Embryonic facial prominence (tissue), 1 donor: Measurements from ENCODE around the gene GAGE12J.
"Not testable (repeated sequence)": the region's sequence is repeated elsewhere in the genome, so short reads cannot be mapped to it uniquely, and the experiment has no call there.

Source experiments
- DNase-seq: peaks from one replicate; pipeline ENCODE4 v3.0.0-alpha.2; 2016; ENCODE audit errors: extremely low spot score

GAGE12J gene, protein sequence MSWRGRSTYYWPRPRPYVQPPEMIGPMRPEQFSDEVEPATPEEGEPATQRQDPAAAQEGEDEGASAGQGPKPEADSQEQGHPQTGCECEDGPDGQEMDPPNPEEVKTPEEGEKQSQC

DNA sequence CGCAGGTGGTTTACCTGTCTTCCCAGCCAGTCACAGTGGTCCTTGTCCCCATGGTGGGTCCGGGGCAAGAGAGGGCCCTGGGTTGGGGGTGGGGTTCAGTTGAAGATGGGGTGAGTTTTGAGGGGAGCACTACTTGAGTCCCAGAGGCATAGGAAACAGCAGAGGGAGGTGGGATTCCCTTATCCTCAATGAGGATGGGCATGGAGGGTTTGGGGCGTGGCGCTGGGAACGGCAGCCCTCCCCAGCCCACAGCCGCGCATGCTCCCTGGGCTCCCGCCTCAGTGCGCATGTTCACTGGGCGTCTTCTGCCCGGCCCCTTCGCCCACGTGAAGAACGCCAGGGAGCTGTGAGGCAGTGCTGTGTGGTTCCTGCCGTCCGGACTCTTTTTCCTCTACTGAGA, at the start of gene GAGE12J:
Gene GAGE12J, plus strand, starts transcription at position 301 of the 400 bp plus-strand sequence. CDS start 1,157 bp downstream, outside the sequence.
- not testable (repeated sequence) for DNase-seq

DNA sequence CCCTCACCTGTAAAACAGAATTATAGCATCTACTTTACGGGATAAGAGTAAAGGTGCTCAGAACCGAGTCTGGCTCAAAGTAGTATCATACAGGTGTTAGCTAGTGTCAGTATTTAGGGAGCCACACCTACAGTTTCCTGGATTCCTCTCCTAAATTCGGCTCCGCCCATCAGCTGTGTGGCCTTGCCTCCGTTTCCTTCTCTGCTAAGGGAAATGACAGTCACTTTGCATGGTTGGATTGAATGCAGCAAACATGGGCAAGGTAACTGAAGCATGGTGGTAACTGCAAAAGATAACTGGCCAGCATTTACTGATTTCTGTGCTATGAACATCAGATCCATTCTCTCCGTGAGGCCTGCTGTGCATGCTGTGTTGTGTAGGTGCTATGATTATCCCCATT, 49.4 kb upstream of the GAGE12J start:
- no peak for DNase-seq

DNA sequence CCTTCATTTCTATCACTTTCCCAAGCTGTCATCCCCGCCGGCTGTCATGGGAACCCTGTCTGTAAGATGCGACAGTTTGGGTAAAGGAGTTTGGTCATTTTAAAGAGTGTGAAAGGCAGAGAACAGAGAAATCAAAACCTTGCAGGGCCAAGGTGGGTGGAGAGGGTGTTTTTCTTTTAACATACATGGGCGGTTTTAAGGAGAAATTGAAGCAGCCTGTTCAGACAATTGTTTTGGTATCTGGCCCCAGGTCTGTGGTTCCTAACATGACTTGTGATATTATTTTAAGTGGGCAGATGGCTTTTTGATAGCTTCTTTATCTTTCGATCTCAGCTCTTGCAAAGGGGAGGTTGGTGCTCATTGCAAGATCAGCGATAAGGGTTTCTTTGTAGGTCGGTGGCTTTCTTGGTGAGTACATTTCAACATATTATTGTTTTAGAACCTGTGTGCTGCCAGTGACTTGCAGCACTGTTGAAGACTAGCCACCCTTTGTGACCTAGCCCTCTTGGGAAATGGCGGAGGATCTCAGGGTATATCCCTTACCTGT, 48.6 kb upstream of the GAGE12J start:
- DNase-seq, result no peak

DNA sequence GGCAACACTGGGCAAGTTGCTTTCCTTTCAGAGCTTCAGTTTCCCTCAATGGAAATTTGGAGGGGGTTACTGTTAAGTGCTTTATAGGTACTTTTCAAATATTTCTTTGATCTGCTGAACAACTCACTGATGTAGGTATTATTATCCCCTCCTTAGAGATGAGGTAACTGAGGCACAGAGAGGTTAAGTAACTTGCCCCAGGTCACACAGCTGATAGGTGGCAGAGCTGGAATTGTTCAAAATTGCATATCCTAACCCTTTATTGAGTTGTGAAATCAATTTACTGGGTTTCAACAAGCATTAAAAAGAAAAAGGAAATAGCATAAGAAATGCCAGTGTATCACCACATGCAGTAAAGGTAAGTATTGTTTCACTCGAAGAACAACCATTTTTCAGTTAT, 45.6 kb upstream of the GAGE12J start:
- DNase-seq, result no peak

DNA sequence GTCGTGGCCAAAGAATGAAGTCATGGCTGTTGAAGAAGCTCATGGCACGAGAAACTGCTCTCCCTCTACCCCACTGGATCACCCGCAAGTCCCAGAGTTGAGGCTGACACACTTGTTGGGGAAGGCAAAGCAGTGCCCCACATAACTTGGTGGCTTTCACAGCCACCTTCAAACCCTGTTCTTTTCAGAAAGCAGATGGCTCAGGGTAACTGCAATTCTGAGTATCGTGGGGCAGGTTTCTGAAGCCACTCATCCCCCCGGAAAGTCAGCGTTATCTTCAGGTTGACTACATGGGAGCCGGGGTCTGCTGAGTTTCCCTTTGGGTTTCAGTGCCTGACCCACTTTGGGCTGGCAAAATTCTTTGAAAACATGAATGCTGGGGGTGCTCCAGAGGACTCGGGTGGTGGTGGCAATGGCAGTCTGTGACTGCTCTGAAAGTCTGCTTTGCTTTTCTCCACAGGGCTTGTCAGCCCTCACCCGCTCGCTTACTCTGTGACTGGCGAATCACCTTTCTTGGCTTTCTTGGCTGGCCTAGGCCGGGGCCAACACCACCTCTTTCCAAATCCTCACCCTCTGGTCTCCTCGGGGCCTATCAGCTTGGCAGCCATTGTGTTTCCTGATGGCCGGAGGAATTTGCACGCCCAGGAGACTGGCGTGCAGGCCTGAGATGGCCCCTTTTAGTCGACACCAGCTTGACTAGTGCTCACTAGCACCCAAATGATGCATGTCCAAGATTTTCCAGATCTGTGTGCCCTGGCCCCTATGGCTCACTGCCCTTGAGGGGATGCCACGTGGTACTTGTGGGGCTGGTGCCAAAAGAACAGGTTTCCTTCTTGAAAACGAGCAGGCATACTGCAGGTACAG, 44.9 kb upstream of the GAGE12J start:
- DNase-seq, result no peak

DNA sequence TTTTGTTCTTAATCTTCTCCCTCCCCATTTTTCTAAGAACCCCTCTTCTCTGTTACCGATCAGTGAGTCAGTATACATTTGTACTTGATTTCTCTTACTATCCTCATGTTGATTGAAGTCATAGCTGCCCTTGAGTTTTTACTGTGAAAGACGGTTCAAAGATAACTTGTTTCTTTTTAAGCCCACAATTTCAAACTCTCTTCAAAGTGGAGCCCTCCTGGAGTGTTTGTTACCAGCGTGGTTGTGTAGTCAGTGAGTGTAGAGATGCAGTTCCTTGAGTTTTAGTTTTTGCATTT, 44.4 kb upstream of the GAGE12J start:
- DNase-seq, result no peak

DNA sequence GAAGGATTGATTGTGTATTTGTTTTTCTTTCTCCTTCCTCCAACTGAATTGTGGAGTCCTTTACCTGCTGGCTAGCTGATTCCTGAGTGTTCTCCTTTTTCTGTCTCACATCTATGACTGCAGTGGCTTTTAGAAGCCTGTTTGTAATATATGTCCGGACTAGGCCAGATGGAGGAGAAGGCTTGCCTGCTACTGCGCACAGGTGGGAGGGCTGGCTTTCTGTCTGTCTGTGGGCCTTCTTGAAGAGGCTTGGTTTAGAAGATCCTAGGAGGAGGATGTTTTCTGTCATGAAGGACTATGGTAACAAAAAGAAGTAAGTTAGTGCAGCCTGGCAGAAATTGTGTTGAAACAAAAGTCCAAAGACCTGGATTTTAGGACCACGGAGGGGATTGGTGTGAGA, 43.8 kb upstream of the GAGE12J start:
- no peak for DNase-seq

DNA sequence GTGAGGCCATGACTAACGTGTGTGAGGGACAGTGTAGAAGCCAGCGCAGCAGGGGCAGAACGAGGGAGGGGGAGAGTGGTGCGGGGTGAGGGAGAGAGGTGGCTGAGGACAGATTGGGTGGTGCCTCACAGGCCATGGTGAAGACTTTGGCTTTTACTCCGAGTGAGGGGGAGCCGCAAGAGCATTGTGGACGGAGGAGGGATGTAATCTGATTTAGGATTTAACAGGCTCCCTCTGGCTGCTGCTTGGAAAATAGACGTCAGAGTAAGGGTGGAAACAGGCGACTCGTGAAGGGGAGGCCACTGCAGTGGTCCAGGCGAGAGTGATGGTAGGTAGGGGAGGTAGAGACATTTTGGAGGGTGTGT, 39.2 kb upstream of the GAGE12J start:
- DNase-seq, result no peak

DNA sequence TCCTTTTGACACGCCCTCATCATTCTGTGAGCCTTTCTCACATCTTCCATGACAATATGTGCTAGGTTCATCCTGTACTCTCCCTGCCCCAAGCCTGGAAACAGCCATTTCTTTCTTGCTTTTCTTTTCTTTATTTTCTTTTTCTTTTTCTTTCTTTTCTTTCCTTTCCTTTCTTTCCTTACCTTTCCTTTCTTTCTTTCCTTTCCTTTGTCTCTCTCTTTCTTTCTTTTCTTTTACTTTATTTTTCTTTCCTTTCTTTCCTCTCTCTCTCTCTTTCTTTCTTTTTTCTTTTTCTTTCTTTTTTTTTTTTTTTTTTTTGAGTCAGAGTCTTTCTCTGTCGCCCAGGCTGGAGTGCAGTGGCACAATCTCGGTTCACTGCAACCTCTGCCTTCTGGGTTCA, 37.6 kb upstream of the GAGE12J start:
- no peak for DNase-seq

DNA sequence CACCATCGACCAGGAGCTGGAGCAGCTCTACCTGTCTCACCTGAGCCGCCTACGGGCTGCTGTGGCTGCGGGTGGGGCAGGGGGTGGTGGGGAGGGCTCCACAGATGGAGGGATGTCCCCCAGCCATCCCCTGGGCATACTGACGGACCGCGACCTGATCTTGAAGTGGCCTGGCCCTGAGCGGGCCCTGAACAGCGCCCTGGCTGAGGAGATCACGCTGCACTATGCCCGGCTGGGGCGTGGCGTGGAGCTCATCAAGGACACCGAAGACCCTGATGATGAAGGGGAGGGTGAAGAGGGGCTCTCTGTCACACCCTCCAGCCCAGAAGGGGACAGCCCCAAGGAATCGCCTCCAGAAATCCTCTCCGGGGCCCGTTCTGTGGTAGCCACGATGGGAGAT, 35.7 kb upstream of the GAGE12J start:
- no peak for DNase-seq

DNA sequence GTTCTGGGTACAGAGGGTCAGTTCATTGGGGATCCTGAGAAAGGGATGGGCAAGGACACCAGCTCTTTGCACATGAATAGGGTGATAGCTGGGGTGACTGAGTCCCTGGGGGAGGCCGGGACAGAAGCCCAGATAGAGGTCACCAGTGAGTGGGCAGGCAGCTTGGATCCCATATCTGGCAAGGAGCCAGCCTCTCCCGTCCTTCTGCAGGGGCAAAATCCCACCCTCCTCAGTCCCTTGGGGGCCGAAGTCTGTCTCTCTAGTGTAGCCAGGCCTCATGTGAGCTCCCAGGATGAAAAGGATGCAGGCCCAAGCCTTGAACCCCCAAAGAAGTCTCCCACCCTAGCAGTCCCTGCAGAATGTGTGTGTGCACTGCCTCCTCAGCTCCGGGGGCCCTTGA, 35.3 kb upstream of the GAGE12J start:
- DNase-seq, result no peak

DNA sequence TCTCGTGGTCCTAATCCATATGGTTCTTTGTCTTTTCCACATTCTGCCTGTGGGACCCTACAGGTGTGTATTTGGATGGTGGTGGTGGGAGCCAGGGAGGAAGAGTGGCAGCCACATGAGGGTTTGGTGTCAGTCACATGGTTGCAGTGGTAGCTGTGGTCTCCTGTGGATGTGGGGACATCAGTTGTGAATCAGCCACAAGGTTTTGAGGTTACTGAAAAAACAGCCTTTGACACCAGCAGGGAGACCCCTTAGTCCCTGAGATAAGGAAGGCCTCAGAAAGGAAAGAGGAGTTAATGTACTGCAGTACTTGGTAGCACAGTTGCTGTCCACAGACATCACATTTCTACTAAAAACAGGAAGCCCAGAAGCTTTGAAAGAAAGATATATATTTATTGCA, 34.2 kb upstream of the GAGE12J start:
- DNase-seq, result no peak

DNA sequence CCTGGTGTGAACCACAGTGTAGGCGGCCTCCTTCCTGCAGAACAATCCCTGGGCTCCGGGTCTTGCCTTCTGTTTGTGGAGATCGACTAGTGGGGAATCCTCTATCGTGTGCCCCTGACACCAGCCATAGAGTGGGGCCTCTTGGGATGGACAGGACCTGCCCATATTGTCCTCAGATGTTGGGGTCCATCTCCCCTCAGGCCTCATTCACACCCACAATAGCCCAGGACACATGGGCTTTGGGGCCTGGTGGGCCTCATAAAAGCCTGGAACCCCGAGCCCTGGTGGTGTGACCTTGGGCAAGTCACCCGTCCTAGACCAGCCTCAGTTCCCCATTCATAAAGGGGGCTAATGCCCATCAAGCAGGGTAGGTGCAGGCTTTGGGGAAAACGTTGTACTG, 31.6 kb upstream of the GAGE12J start:
- DNase-seq, result no peak

DNA sequence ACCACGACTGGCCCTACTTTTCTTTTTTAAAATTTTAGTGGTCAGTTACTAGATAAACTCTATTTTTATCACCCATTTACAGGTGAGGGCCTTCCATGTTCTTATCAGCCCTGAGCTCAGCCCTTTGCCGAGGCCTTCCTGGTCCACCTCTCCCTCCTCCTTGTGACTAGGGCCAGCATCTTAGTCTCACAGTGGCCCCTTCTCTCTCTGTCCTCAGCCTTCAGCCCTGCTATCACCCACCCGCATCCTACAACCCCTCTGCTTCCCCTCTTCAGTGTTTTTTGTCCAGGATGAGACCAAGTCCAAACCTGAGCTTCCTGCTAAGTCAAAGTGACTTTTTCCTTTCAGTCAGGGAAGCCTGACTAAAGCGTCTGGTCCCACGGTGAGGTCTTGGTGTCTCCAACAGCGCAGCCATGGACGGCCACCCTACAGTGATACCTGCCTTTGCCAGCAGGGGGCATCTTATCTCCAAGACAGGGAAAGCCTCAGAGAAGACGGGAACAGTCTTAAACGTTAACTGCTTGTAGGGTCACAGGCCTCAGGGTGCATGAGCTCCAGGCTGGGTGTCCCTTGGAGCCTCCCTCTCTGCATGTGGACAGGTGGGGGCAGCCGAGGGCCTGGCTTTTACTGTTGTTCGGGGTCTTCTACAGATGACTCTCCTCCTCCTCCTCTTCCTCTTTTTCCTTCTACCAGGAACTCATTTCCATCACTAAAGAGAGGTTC, 30.1 kb upstream of the GAGE12J start:
- no peak for DNase-seq

DNA sequence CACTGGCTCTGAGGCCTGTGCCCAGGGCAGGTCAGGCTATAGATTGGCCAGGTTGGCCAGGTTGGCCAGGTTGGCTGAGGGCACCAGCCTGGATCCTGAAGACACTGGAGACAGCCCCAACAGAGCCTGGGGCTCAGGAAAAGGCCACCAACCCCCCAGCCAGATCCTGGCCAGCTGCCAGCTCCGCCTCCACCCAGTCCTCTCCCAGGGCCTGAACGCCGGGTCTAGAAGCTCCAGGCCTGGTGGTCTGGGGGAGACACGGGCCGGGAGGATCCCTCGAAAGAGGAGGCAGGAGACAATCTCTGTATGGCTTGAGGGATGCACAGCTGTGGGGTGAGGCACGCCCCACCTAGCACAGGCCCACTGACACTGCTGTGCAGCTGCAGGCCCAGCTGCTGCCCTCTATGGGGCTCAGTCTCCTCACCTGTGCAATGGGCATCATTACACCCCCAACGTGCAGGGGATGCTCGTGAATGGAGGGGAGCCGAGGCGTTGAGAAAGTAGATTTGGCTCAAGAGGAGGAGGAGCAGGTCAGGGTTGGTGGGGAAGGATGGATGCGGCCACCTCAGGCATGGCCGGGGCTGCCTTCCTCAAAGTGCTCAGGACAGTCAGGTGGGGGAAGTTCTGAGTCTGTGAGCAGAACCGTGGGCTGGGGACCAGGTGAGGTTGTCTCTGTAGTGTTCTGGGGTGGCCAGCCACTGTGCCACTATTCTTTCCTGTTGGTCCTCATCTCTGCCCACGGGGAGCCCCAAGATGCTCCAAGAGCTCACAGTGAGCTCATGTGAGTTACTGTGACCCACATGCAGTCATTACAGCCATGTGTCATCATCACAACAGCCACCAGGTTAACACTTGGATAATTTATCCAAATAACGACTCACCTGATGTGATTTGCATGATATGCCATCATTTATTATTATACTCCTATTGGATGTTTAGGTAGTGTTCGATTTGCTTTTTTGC, 29.2 kb upstream of the GAGE12J start:
- DNase-seq, result no peak

DNA sequence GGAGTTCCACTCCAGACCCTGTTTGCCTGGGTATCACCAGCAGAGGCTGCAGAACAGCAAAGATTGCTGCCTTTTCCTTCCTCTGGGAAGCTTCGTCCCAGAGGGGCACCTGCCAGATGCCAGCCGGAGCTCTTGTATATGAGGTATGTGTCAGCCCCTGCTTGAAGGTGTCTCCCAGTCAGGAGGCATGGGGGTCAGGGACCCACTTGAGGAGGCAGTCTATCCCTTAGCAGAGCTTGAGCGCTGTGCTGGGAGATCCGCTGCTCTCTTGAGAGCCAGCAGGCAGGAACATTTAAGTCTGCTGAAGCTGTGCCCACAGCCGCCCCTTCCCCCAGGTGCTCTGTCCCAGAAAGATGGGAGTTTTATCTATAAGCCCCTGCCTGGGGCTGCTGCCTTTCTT, 22.5 kb upstream of the GAGE12J start:
- not testable (repeated sequence) for DNase-seq

DNA sequence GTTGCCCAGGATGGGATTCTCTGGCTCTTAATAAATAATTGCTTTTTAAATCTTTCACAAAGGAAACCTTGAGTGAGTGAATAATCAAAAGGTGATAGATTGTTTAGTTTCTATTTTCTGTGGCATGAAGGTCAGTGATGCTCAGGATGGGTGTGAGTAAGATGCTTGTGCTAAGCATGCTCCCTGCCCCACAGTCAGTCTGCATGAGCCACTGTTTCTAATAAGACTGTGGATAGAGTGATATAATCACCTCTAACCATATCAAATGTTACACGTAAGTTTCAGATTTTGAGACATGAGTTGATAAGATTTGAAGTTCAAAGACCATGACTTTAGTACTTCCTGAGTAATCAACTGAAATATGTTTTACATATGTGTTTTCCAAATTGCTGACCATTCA, 21.1 kb upstream of the GAGE12J start:
- no peak for DNase-seq

DNA sequence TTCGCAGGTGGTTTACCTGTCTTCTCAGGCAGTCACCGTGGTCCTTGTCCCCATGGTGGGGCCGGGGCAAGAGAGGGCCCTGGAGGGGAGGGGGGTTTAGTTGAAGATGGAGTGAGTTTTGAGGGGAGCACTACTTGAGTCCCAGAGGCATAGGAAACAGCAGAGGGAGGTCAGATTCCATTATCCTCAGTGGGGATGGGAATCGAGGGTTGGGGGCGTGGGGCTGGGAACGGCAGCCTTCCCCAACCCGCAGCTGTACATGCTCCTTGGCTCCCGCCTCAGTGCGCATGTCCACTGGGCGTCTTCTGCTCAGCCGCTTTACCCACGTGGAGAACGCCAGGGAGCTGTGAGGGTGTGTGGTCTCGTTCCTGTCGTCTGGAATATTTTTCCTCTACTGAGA, 18.5 kb upstream of the GAGE12J start, which contains the start of gene GAGE10:
Gene GAGE10, plus strand, starts transcription at position 301 of the 400 bp plus-strand sequence. CDS start 1,214 bp downstream, outside the sequence.
- DNase-seq, result no peak

DNA sequence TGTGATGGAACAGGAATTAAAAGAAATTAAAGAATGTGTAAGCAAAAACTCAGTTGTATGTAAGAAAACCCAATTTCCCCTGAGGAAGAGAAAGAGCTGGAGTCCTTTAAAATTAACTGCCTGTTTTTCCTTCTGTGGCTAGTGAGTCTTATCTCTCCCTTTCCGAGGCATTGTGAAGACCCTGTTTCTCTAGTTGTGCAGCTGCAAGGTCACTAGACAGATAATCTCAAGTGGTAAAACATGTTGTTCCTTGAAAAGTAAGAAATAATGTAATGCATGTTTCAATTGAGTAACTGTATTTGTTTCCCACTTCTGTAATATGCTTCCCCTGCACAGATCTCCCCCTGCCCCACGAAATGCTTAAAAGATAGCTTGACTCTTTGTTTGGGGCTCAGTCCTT, 14.1 kb upstream of the GAGE12J start:
- DNase-seq, result not testable (repeated sequence)

DNA sequence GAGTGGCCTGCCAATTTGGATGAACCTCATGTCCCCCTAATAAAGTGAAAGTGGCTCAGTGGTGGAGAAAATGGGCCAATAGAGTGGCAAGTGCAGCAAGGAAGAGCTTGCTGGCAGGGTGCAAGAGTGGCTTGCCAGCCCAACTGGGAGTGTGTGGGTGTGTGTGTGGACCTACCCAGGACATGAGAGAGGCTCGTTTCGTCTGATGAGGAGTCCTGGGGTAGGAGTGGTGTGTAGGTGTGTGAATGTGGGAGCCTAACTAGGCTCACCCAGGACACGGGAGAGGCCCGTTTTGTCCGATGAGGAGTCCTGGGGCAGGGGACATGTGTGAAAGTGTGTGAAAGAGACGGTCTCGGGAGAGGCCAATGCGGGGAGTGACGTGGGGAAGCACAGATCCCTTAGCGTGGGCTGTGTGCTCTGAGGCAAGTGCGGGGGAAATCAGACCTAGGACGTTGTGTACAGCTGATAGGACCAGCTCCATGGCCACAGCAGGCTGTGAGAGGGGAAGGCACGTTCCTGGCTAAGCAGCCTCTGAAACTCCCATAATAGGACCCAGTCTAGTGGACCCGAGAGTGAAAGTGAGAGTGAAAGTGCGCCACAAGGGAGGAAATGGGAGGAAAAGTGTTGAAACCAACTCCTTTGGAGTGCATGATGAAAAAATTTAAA, 13.1 kb upstream of the GAGE12J start:
- DNase-seq, result no peak

DNA sequence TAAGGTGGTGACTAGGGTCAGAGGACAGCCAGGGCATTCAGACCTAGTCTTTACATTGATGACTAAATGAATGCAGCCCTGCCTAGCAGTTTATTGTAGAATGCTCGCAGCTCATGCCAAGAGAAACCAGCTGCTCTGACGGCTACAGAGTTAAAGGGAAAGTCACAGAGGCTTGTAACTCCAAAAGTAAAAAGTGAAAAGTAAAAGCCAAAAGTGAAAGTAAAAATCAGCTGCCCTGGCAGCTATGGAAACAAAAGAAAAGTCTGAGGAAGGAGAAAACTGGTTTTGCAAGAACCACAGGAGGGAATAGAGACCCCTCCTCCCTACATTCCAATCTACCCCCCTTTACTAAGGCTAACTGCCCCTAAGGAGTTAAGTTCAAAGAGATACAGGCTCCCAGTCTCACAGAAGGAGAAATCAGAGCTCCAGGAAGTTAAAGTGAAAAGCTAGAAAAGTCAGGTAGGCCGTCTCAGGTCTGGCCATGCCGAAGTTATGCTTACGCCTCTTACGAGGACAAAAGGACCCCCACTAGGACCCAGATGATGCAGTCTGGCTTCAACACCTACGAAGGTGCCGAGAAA, 12.3 kb upstream of the GAGE12J start:
- peak; percentile 5 for DNase-seq
